Psoas muscle (tissue), 8 donors: ENCODE data around the gene ANO3. TPM values are rescaled to one million over a fixed set of nuclear protein-coding genes. Genes with fewer than 3 reads are reported as not detected.

ENCODE experiments used
- ATAC-seq, 4 donors: fragments of 200-7000 bp; cut with Tn5 transposase; one replicate each; pipeline ENCODE4 v1.9.1; 2020; ENCODE audit warnings: moderate library complexity in 3 of 4, mild to moderate bottlenecking in 2 of 4
- DNase-seq, 2 donors: peaks; one replicate each; pipeline ENCODE4 v3.0.0-alpha.2; 2020
- H3K27ac ChIP-seq: fragments of 200-600 bp; one replicate; pipeline ENCODE4 v1.8.0; 2022
- H3K27me3 ChIP-seq, 3 donors: fragments of 200-600 bp in 1 of 3; one replicate each; pipeline versions ENCODE4 v1.6.1 to v1.8.0; 2013 to 2022; ENCODE audit warnings: low read length in 2 of 3, mild to moderate bottlenecking in 2 of 3, moderate library complexity in 1 of 3; ENCODE audit not compliant: insufficient read depth in 3 of 3
- H3K36me3 ChIP-seq, 2 donors: fragments of 200-600 bp in 1 of 2; one replicate each; pipeline versions ENCODE4 v1.6.1 to v1.8.0; 2013 to 2022; ENCODE audit warnings: low read depth in 1 of 2, mild to moderate bottlenecking in 1 of 2, moderate library complexity in 1 of 2; ENCODE audit not compliant: insufficient read depth in 1 of 2
- H3K4me1 ChIP-seq: fragments of 200-600 bp; one replicate; pipeline ENCODE4 v1.8.0; 2022
- H3K4me3 ChIP-seq: fragments of 200-600 bp; one replicate; pipeline ENCODE4 v1.8.0; 2022; ENCODE audit warnings: mild to moderate bottlenecking
- H3K9me3 ChIP-seq: fragments of 200-600 bp; one replicate; pipeline ENCODE4 v1.8.0; 2022
- WGBS, 3 donors: extraction: QIAGEN DNeasy Blood & Tissue Kit; methylation state at CpG; one replicate each; pipeline versions ENCODE4 v1.1.6 to v1.1.7; 2013; 5-methylcytosine and 5-hydroxymethylcytosine counted together
- intact Hi-C, 2 donors: fragments of 100-400 bp; cut with DNase I; formaldehyde crosslinking; loops; one replicate each; pipeline versions ENCODE4 v1.11.0 to v1.14.2; 2022
- polyA plus RNA-seq, 3 donors: library from polyadenylated mRNA; stranded (reverse); fragments of 200-250 nt; gene quantifications; one replicate each; pipeline ENCODE4 v1.2.3, GENCODE V29; 2013
- total RNA-seq, 4 donors: library from RNA; stranded (reverse); fragmentation: NEBNext Ultra II Directional in 2 of 4; extraction: Animal tissue kit (Norgen Biotek cat#: 25700) in 2 of 4; gene quantifications; one replicate each; pipeline versions ENCODE4 v1.2.1 to v1.2.4, GENCODE V29; 2021 to 2023
- TF ChIP-seq, protein P1 (sequence below): fragments of 200-600 bp; IDR thresholded peaks from one replicate; pipeline ENCODE4 v1.8.0; 2022; ENCODE audit warnings: antibody characterized with exemption
- donor health status: healthy with polysubstance abuse.
- donor health status: DM: no; HTN: no; CAD: no; lungs with moderate emphysema.
- donor health status: Bipolar disorder and iron deficiency.
- donor health status: healthy.
- donor health status: DM: yes; HTN: yes; CAD: no.
- donor health status: DM: no; HTN: no; CAD: no.
- donor health status: DM: no; HTN: no; CAD: no.
- donor health status: DM: yes; HTN: yes; CAD: no.

ANO3 gene
- total and polyA plus RNA-seq, 7 donors = 0.01 TPM; not detected in 6

DNA sequence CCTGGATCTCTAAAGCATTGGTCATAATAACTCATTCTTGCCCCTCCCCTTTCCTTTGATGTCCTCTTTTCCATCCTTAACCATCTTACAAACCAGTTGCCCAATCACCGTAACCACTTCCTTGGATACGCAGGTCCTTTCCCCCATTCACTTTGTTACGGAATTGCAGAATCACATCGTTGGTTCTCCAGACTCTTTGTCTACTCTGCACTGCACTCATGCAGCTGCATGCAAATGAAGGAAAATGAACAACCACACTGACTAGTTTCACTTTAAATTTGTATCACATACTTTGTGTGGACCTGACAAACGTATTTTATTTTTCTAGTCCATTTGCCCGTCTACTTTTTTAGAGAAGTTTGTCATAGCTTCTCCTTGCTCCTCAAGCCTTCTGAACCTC lies 320.0 kb downstream of the ANO3 start:
- ATAC-seq = no peak
- Histone ChIP-seq H3K27ac (no peak overlapping the region), H3K4me3 (no peak overlapping the region), H3K9me3 (no peaks in the 10 kb centered on the region), H3K27me3 (no peaks in the 10 kb centered on the region), H3K36me3 (no peaks in the 10 kb centered on the region), H3K4me1 (no peaks in the 10 kb centered on the region)
- intact Hi-C loops = no loop called here
- TF ChIP-seq, protein P1, sequence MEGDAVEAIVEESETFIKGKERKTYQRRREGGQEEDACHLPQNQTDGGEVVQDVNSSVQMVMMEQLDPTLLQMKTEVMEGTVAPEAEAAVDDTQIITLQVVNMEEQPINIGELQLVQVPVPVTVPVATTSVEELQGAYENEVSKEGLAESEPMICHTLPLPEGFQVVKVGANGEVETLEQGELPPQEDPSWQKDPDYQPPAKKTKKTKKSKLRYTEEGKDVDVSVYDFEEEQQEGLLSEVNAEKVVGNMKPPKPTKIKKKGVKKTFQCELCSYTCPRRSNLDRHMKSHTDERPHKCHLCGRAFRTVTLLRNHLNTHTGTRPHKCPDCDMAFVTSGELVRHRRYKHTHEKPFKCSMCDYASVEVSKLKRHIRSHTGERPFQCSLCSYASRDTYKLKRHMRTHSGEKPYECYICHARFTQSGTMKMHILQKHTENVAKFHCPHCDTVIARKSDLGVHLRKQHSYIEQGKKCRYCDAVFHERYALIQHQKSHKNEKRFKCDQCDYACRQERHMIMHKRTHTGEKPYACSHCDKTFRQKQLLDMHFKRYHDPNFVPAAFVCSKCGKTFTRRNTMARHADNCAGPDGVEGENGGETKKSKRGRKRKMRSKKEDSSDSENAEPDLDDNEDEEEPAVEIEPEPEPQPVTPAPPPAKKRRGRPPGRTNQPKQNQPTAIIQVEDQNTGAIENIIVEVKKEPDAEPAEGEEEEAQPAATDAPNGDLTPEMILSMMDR = no peak
- 85 to 88% (median 86%) methylated on average over 6 of the region's 6 CpGs for WGBS, 3 donors
- no peak for DNase-seq

DNA sequence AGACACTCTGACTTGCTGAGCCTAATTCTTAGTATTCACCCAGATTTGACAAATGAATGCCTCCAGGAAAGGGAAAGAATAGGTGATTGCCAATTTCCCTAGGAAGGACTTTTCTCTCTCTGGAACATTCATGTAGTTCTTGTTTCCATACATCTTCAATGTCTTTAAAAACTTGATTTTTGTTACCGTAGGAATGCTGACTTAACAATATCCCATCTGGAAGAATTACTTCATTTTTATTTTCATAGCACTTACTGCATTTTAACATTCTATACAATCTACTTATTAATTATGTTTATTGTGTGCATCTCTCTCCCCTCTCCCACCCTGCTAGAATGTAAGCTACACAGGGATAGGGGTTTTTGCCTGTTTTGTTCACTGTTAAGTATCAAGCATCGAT lies 323.4 kb downstream of the ANO3 start:
- DNase-seq = no peak
- ATAC-seq = no peak
- H3K36me3 ChIP-seq = no peaks in the 10 kb centered on the region
- H3K4me3 ChIP-seq = no peak overlapping the region
- TF ChIP-seq, protein P1 = no peak
- H3K4me1 ChIP-seq = no peaks in the 10 kb centered on the region
- WGBS, 3 donors = 88 to 93% (median 89%) methylated on average over 2 of the region's 2 CpGs
- H3K27me3 ChIP-seq = no peaks in the 10 kb centered on the region
- no peak overlapping the region for H3K27ac ChIP-seq
- no peaks in the 10 kb centered on the region for H3K9me3 ChIP-seq
- intact Hi-C loops = no loop called here

DNA sequence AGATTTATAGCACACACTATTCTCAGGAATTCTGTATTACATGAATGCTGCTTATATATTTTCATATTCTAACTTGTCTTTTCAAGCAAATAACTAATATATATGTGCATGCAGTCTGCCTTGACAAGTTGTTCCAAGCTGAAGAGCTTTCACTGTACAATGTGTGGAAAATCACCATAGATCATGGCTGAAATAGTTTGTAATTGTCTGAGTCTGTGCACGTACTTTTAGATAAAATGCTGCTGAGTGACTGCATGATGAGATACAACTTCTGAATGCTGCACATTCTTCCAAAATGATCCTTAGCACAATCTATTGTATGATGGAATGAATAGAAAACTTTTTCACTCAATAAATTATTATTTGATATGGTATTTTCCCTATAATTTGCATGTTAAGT lies 331.0 kb downstream of the ANO3 start:
- H3K4me3 ChIP-seq = no peak overlapping the region
- H3K36me3 ChIP-seq = no peaks in the 10 kb centered on the region
- intact Hi-C loops = no loop called here
- DNase-seq (no peak), ATAC-seq (no peak)
- no peak overlapping the region for H3K27ac ChIP-seq
- 37 to 41% (median 39%) methylated on average over 1 of the region's 1 CpG for WGBS, 3 donors
- no peaks in the 10 kb centered on the region for H3K4me1 ChIP-seq
- TF ChIP-seq, protein P1 = no peak
- no peaks in the 10 kb centered on the region for H3K9me3 ChIP-seq
- no peaks in the 10 kb centered on the region for H3K27me3 ChIP-seq

DNA sequence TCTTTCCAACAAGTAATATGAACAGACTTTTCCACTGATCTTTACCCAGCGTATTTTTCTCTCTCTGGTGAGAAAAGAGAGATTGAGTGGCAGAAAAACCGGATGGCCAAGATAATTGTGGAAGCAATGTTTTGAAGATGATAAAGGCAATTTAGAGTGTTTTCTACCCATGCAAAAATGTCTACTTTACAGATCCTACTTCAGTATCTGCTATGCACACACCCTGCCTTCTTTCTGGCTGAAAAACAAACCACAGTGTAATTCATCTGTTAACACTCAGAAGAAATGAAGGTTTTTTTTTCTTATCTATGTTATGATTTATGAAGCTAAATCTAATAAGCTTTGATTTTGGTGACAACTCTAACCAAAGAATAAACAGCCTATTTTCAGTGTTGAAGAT lies 333.1 kb downstream of the ANO3 start:
- no peak for ATAC-seq
- no peaks in the 10 kb centered on the region for H3K27me3 ChIP-seq
- intact Hi-C loops = no loop called here
- H3K27ac ChIP-seq = no peak overlapping the region
- H3K36me3 ChIP-seq = no peaks in the 10 kb centered on the region
- H3K9me3 ChIP-seq = no peaks in the 10 kb centered on the region
- TF ChIP-seq, protein P1 = no peak
- DNase-seq = no peak
- H3K4me3 ChIP-seq = no peak overlapping the region
- no peaks in the 10 kb centered on the region for H3K4me1 ChIP-seq
- 86% methylated on average over 2 of the region's 2 CpGs for WGBS, 3 donors

DNA sequence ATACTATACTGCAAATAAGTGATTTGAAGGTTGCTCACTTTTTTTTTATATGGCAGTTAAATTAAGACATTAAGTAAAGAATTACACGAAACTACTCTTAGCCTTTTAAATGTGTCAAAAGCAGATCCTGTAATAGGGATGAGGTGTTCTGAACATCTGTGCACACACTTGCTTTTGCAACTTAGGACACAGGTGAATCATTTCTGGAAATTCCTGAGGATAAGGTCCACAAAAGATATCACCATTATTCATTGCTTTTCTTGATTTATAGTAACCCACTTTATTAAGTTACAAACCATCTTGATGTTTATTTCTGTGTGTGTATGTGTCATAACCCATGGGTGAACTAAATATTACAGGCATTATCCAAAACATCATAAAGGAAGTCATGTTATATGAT lies 334.0 kb downstream of the ANO3 start:
- H3K4me1 ChIP-seq = no peaks in the 10 kb centered on the region
- no peaks in the 10 kb centered on the region for H3K36me3 ChIP-seq
- TF ChIP-seq, protein P1 = no peak
- H3K27me3 ChIP-seq = no peaks in the 10 kb centered on the region
- no peaks in the 10 kb centered on the region for H3K9me3 ChIP-seq
- intact Hi-C loops = no loop called here
- no peak for ATAC-seq
- no peak overlapping the region for H3K27ac ChIP-seq
- no peak for DNase-seq
- 68 to 79% (median 78%) methylated on average over 1 of the region's 1 CpG for whole genome bisulfite sequencing, 3 donors
- H3K4me3 ChIP-seq = no peak overlapping the region
